ENCODE results near the gene DHX57. TPM values are rescaled to one million over a fixed set of nuclear protein-coding genes. Genes with fewer than 3 reads are reported as not detected.

DHX57 gene
- total and polyA plus RNA-seq, 2 experiments from 2014 or later, result 14.7 to 23.0 TPM

DNA sequence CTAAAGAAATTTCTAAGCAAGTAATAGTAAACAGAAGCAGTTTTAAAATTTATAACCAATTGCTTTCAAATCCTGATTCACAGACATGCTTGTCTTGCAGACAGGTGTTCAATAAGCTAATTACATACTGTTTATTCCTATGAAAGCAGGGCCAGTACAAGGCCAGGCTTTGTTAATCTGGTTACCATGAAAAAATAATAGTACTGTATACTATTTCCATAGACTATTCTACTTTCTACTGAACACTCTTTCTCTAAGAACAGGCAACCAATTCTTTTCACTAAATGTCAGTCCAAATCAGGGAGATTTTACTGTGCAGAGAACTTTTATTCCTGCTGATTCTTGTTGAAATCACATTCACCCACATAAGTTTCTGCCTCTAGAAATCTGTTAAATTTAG, 121.7 kb downstream of the DHX57 start:
- no peaks in the 10 kb centered on the region for H3K27me3 ChIP-seq
- no peak overlapping the region for H3K27ac ChIP-seq
- no peak for DNase-seq (ENCODE audit: low read depth in 1 of 2, low spot score in 1 of 2)
- H3K36me3 ChIP-seq, result peaks cover 5% of the 10 kb centered on the region
- H3K9me3 ChIP-seq (ENCODE audit: low read depth), result no peaks in the 10 kb centered on the region
- TF ChIP-seq CTCF (IDR thresholded peaks at IDR 0.05; ENCODE audit: low read depth, low read length), result no peak
- H3K4me3 ChIP-seq, result no peak overlapping the region
- H3K4me1 ChIP-seq (ENCODE audit: low read depth), result peaks cover 15% of the 10 kb centered on the region

GRCh38 chr2:38751596-38752410, 123.9 kb downstream of the DHX57 start:
- no peaks in the 10 kb centered on the region for H3K9me3 ChIP-seq (ENCODE audit: low read depth)
- H3K27me3 ChIP-seq, result no peaks in the 10 kb centered on the region
- peaks cover 27% of the 10 kb centered on the region for H3K36me3 ChIP-seq
- DNase-seq (ENCODE audit: low read depth in 1 of 2, low spot score in 1 of 2), result peak in 1 of 2 donors; percentile 37
- H3K4me3 ChIP-seq, result peak overlapping the region; percentile 93
- H3K27ac ChIP-seq, result peak overlapping the region; percentile 81
- no peak for TF ChIP-seq CTCF (IDR thresholded peaks at IDR 0.05; ENCODE audit: low read depth, low read length)
- H3K4me1 ChIP-seq (ENCODE audit: low read depth), result peaks cover 31% of the 10 kb centered on the region

DNA sequence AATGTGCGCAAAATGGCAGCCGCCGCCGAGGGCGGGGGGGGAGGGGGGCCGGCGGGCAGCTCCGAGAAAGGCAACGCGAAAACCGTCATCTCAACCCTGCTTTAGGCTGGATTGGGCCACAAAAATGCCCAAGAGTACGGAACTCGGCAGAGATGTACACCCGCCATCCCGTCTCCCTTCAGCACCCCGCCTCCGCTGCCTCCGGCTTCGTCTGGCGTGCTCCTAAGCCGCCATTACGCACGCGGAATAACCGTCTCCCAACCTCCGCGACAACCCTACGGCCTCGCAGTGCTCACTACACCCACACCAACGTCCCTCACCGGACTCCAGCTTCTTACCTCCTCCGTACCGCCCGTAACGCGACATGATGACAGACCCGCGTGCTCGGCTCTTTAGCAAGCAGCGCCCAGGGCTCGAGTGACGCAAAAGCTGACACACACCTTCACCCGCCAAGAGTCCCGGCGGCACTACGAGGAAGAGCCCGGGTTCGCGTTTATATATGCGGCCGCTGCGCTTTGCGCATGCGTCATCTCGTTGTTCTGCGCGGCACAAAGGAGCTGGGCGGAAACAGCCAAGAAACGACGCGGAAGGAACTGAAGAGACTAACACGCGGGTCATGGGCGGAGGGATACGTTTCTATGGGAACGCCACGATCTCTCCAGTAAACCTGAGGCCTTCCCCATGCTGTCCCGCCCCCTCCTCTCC, 124.7 kb downstream of the DHX57 start, which contains the start of gene SRSF7:
SRSF7 (minus strand) TSS at position 471 of the 705 bp plus-strand sequence; CDS start at position 366, 105 bp downstream.
- Histone ChIP-seq H3K27me3 (no peaks in the 10 kb centered on the region), H3K9me3 (ENCODE audit: low read depth) (no peaks in the 10 kb centered on the region), H3K27ac (peak within 1 kb of the TSS; percentile 81), H3K36me3 (peaks cover 35% of the 10 kb centered on the region), H3K4me3 (peak within 1 kb of the TSS; percentile 93), H3K4me1 (ENCODE audit: low read depth) (peaks cover 31% of the 10 kb centered on the region)
- DNase-seq (ENCODE audit: low read depth in 1 of 2, low spot score in 1 of 2), result peak; percentile 99 to 100
- no peak for TF ChIP-seq CTCF (IDR thresholded peaks at IDR 0.05; ENCODE audit: low read depth, low read length)

GRCh38 chr2:38750011-38750890, 125.5 kb downstream of the DHX57 start:
- H3K4me1 ChIP-seq (ENCODE audit: low read depth), result peaks cover 31% of the 10 kb centered on the region
- TF ChIP-seq CTCF (IDR thresholded peaks at IDR 0.05; ENCODE audit: low read depth, low read length), result no peak
- no peaks in the 10 kb centered on the region for H3K27me3 ChIP-seq
- H3K9me3 ChIP-seq (ENCODE audit: low read depth), result no peaks in the 10 kb centered on the region
- peak; percentile 47 to 56 for DNase-seq (ENCODE audit: low read depth in 1 of 2, low spot score in 1 of 2)
- H3K36me3 ChIP-seq, result peaks cover 42% of the 10 kb centered on the region
- H3K4me3 ChIP-seq, result peak overlapping the region; percentile 93
- H3K27ac ChIP-seq, result peak overlapping the region; percentile 81
